GM13976 (cell line): ENCODE data around the gene CARD9.
"Not testable (repeated sequence)": the region's sequence is repeated elsewhere in the genome, so short reads cannot be mapped to it uniquely, and the experiment has no call there.

Experiments used
- DNase-seq: peaks from one replicate; pipeline ENCODE4 v3.0.0; 2012; ENCODE audit warnings: low spot score
- CTCF ChIP-seq: IDR thresholded peaks from 2 replicates; pipeline ENCODE4 v1.5.1; 2012; ENCODE audit warnings: borderline replicate concordance, mild to moderate bottlenecking; ENCODE audit not compliant: insufficient read depth; ENCODE audit errors: extremely low read depth, missing control alignments, control extremely low read depth
- in situ Hi-C: fragments of 300-500 bp; cut with MboI; formaldehyde crosslinking; loops from one replicate; pipeline ENCODE4 v1.12.0; 2022; ENCODE audit warnings: low sequenced_read_pairs, mixed read lengths, inconsistent platforms; ENCODE audit not compliant: unreplicated experiment

CARD9 gene

GRCh38 chr9:136353757-136354488 is 19.5 kb downstream of the CARD9 start:
- no peak for DNase-seq
- in situ Hi-C loops = no loop called here
- TF ChIP-seq CTCF = no peak

GRCh38 chr9:136353088-136353487 is 20.4 kb downstream of the CARD9 start:
- in situ Hi-C loops = no loop called here
- no peak for TF ChIP-seq CTCF
- DNase-seq = no peak

GRCh38 chr9:136352682-136353081 is 20.8 kb downstream of the CARD9 start:
- DNase-seq = no peak
- TF ChIP-seq CTCF = no peak

GRCh38 chr9:136351868-136352267 is 21.6 kb downstream of the CARD9 start:
- in situ Hi-C loops, DNase-seq: not testable (repeated sequence)

More at GRCh38 chr9:136352682-136353081, 20.8 kb downstream of the CARD9 start:
- in situ Hi-C loops = no loop called here

GRCh38 chr9:136351252-136351800 is 22.1 kb downstream of the CARD9 start:
- in situ Hi-C loops = no loop called here
- DNase-seq = no peak
- TF ChIP-seq CTCF = no peak

- in situ Hi-C loops = no loop called here
- no peak for DNase-seq
- TF ChIP-seq CTCF = no peak
Measured at GRCh38 chr9:136349546-136349945, 23.9 kb downstream of the CARD9 start.

GRCh38 chr9:136348691-136349090 is 24.8 kb downstream of the CARD9 start:
- in situ Hi-C loops = no loop called here
- DNase-seq = no peak
- no peak for TF ChIP-seq CTCF
